Fibroblast of villous mesenchyme (primary cell): ENCODE data around the gene CD6. TPM values are rescaled to one million over a fixed set of nuclear protein-coding genes. Genes with fewer than 3 reads are reported as not detected.

ENCODE experiments used
- DNase-seq: peaks from one replicate; pipeline ENCODE4 v3.0.0-alpha.2; 2010; ENCODE audit warnings: low read depth
- H3K4me3 ChIP-seq: 2 replicates; pipeline ENCODE4 v1.5.1; 2011; ENCODE audit warnings: low read depth, mild to moderate bottlenecking, low read length
- CTCF ChIP-seq: IDR thresholded peaks from 2 replicates; pipeline ENCODE4 v1.5.1; 2012; ENCODE audit warnings: low read depth, mild to moderate bottlenecking, low read length; ENCODE audit not compliant: insufficient read depth
- total RNA-seq: library from RNA; depleted of rRNA; stranded (reverse); fragments of >200 nt; gene quantifications from 2 replicates; pipeline ENCODE4 v1.2.3, GENCODE V29; 2012

Gene CD6
- total RNA-seq, 1 donor, result not detected

GRCh38 chr11:61024938-61025820 lies 53.7 kb downstream of the CD6 start:
- no peak overlapping the region for H3K4me3 ChIP-seq
- no peak for TF ChIP-seq CTCF
- DNase-seq, result no peak

- no peak for TF ChIP-seq CTCF
- no peak for DNase-seq
- H3K4me3 ChIP-seq, result no peak overlapping the region
These were observed 54.3 kb downstream of the CD6 start for GRCh38 chr11:61025821-61026120.

- H3K4me3 ChIP-seq, result no peak overlapping the region
- no peak for DNase-seq
- no peak for TF ChIP-seq CTCF
These were observed 54.9 kb downstream of the CD6 start for GRCh38 chr11:61026121-61027031.

GRCh38 chr11:61027141-61027840 lies 55.8 kb downstream of the CD6 start:
- no peak overlapping the region for H3K4me3 ChIP-seq
- TF ChIP-seq CTCF, result no peak
- DNase-seq, result no peak

- TF ChIP-seq CTCF, result no peak
These were observed 56.8 kb downstream of the CD6 start for GRCh38 chr11:61028135-61028729.

GRCh38 chr11:61032824-61033223 lies 61.3 kb downstream of the CD6 start:
- no peak overlapping the region for H3K4me3 ChIP-seq
- no peak for DNase-seq
- no peak for TF ChIP-seq CTCF

More at GRCh38 chr11:61028135-61028729, 56.8 kb downstream of the CD6 start:
- DNase-seq, result no peak
- H3K4me3 ChIP-seq, result no peak overlapping the region
